SK-N-SH (cell line): ENCODE data around the gene KSR2. TPM values are rescaled to one million over a fixed set of nuclear protein-coding genes. Genes with fewer than 3 reads are reported as not detected.
A peak's percentile ranks its signal among the peaks of the same experiment; 100 is the strongest.

Source experiments
- CTCF ChIA-PET: fragments of 300-600, 350-600 bp; formaldehyde crosslinking; extraction: SDS; loops from one replicate; lab custom pipeline; 2021; lab: Yijun Ruan, JAX
- POLR2A ChIA-PET: fragments of 350-600 bp; sonication (Branson Sonifier 250); formaldehyde crosslinking; extraction: SDS; loops from one replicate; lab custom pipeline; 2020; ENCODE audit warnings: antibody characterized with exemption, inconsistent platforms; lab: Yijun Ruan, JAX
- DNase-seq: peaks from one replicate; pipeline ENCODE4 v3.0.0; 2012
- H2AFZ ChIP-seq: fragments of 200-600 bp; sonication (generic); 2 replicates; pipeline ENCODE4 v1.8.1; 2016; ENCODE audit warnings: antibody characterized with exemption, mild to moderate bottlenecking, low read depth
- H3F3A ChIP-seq: fragments of 200-600 bp; sonication (generic); replicated peaks from 2 replicates; pipeline ENCODE3; 2016; ENCODE audit warnings: antibody characterized with exemption, mild to moderate bottlenecking; ENCODE audit not compliant: insufficient read depth
- H3K27ac ChIP-seq, 2 experiments: fragments of 200-500 bp in 1 of 2; fragments of 200-600 bp in 1 of 2; sonication (Bioruptor generic) in 1 of 2; sonication (generic), shearing (Covaris generic) in 1 of 2; 2 replicates each; pipeline versions ENCODE4 v1.5.1 to v1.6.1; 2014 to 2016; ENCODE audit warnings: low read depth in 2 of 2, inconsistent platforms in 1 of 2, low read length in 1 of 2, mild to moderate bottlenecking in 1 of 2, mixed read lengths in 1 of 2
- H3K27me3 ChIP-seq: fragments of 200-600 bp; sonication (generic), shearing (Covaris generic); 2 replicates; pipeline ENCODE4 v1.6.1; 2016; ENCODE audit warnings: mixed run types; ENCODE audit not compliant: insufficient read depth
- H3K36me3 ChIP-seq, 2 experiments: fragments of 200-500 bp in 1 of 2; fragments of 200-600 bp in 1 of 2; sonication (Bioruptor generic) in 1 of 2; sonication (generic) in 1 of 2; replicated peaks in 1 of 2; 2 replicates each; pipeline versions ENCODE3 to v1.5.1; 2014 to 2016; ENCODE audit warnings: low read length in 1 of 2, mild to moderate bottlenecking in 1 of 2; ENCODE audit not compliant: insufficient read depth in 2 of 2, control insufficient read depth in 1 of 2
- H3K4me1 ChIP-seq, 2 experiments: fragments of 200-500 bp in 1 of 2; fragments of 200-600 bp in 1 of 2; sonication (Bioruptor generic) in 1 of 2; sonication (generic), shearing (Covaris generic) in 1 of 2; 2 replicates each; pipeline versions ENCODE4 v1.5.1 to v1.6.1; 2014 to 2016; ENCODE audit warnings: low read depth in 1 of 2, low read length in 1 of 2, mixed run types in 1 of 2; ENCODE audit not compliant: insufficient read depth in 2 of 2, control insufficient read depth in 1 of 2
- H3K4me2 ChIP-seq: fragments of 200-600 bp; sonication (generic), shearing (Covaris generic); 2 replicates; pipeline ENCODE4 v1.6.1; 2017; ENCODE audit warnings: mixed run types
- H3K4me3 ChIP-seq, 2 experiments: fragments of 200-500 bp in 1 of 2; fragments of 200-600 bp in 1 of 2; sonication (Bioruptor generic) in 1 of 2; sonication (generic), shearing (Covaris generic) in 1 of 2; 2 replicates each; pipeline versions ENCODE4 v1.5.1 to v1.8.1; 2014 to 2016; ENCODE audit warnings: low read depth in 2 of 2, inconsistent platforms in 1 of 2, low read length in 1 of 2, mild to moderate bottlenecking in 1 of 2, mixed read lengths in 1 of 2, moderate library complexity in 1 of 2
- H3K79me2 ChIP-seq: fragments of 200-600 bp; sonication (generic); 2 replicates; pipeline ENCODE4 v1.8.1; 2017; ENCODE audit warnings: mild to moderate bottlenecking; ENCODE audit not compliant: insufficient read depth
- H3K9ac ChIP-seq: fragments of 200-600 bp; sonication (generic); 2 replicates; pipeline ENCODE4 v1.6.1; 2017; ENCODE audit warnings: mixed run types
- H3K9me2 ChIP-seq: fragments of 200-600 bp; sonication (generic); 2 replicates; pipeline ENCODE4 v1.6.1; 2017; ENCODE audit warnings: mixed run types
- H3K9me3 ChIP-seq: fragments of 200-600 bp; sonication (generic); 2 replicates; pipeline ENCODE4 v1.6.1; 2017; ENCODE audit warnings: mixed run types, mild to moderate bottlenecking, moderate library complexity
- H4K20me1 ChIP-seq: fragments of 200-600 bp; sonication (generic); 2 replicates; pipeline ENCODE4 v1.6.1; 2017; ENCODE audit warnings: mild to moderate bottlenecking, mixed run types; ENCODE audit not compliant: insufficient read depth
- CHD2 ChIP-seq: fragments of 150-350 bp; IDR thresholded peaks from 2 replicates; pipeline ENCODE4 v1.6.1; 2018; ENCODE audit warnings: low read length; ENCODE audit not compliant: partially characterized antibody
- ELF1 ChIP-seq: IDR thresholded peaks from 2 replicates; pipeline ENCODE4 v1.4.0; 2012
- EP300 ChIP-seq, 2 experiments: IDR thresholded peaks; 2 replicates each; pipeline versions ENCODE4 v1.4.0 to v1.6.1; 2012; ENCODE audit warnings: borderline replicate concordance in 1 of 2, low read depth in 1 of 2, low read length in 1 of 2
- EZH2phosphoT487 ChIP-seq: fragments of 200-600 bp; sonication (generic); IDR thresholded peaks from 2 replicates; pipeline ENCODE4 v1.6.1; 2017; ENCODE audit warnings: low read depth, mixed run types, mild to moderate bottlenecking, antibody characterized with exemption, moderate library complexity, borderline replicate concordance
- FOSL2 ChIP-seq: IDR thresholded peaks from 2 replicates; pipeline ENCODE4 v1.4.0; 2012; ENCODE audit warnings: low read depth, mild to moderate bottlenecking, moderate library complexity, borderline replicate concordance
- FOXJ3 ChIP-seq: sonication (generic); formaldehyde crosslinking; IDR thresholded peaks from 2 replicates; pipeline ENCODE4 v1.5.1; 2020; ENCODE audit warnings: mild to moderate bottlenecking, missing genetic modification reagents
- FOXM1 ChIP-seq: IDR thresholded peaks from 2 replicates; pipeline ENCODE4 v1.4.0; 2012; ENCODE audit warnings: low read depth, mild to moderate bottlenecking
- JUND ChIP-seq: IDR thresholded peaks from 2 replicates; pipeline ENCODE4 v1.4.0; 2012
- MEF2A ChIP-seq: IDR thresholded peaks from 2 replicates; pipeline ENCODE4 v1.4.0; 2012; ENCODE audit warnings: low read depth, borderline replicate concordance
- MXI1 ChIP-seq: IDR thresholded peaks from 2 replicates; pipeline ENCODE4 v1.6.1; 2012; ENCODE audit warnings: mild to moderate bottlenecking, low read depth, low read length, improper control_type of control experiment
- NFIC ChIP-seq: IDR thresholded peaks from 2 replicates; pipeline ENCODE4 v1.4.0; 2012; ENCODE audit warnings: borderline replicate concordance
- NRF1 ChIP-seq: IDR thresholded peaks from 2 replicates; pipeline ENCODE4 v1.6.1; 2012; ENCODE audit warnings: low read depth, mild to moderate bottlenecking, low read length
- POLR2AphosphoS5 ChIP-seq: IDR thresholded peaks from 2 replicates; pipeline ENCODE4 v1.6.1; 2012; ENCODE audit warnings: low read depth, low read length
- RAD21 ChIP-seq: IDR thresholded peaks from 2 replicates; pipeline ENCODE4 v1.6.1; 2012; ENCODE audit warnings: mild to moderate bottlenecking, low read length
- RCOR1 ChIP-seq: fragments of 150-350 bp; IDR thresholded peaks from 2 replicates; pipeline ENCODE4 v1.6.1; 2017; ENCODE audit warnings: antibody characterized with exemption, low read length
- RFX5 ChIP-seq: IDR thresholded peaks from 2 replicates; pipeline ENCODE4 v1.6.1; 2012; ENCODE audit warnings: mild to moderate bottlenecking, improper control_type of control experiment, low read length
- SIN3A ChIP-seq: IDR thresholded peaks from 2 replicates; pipeline ENCODE4 v1.6.1; 2012; ENCODE audit warnings: low read depth, mild to moderate bottlenecking, low read length, moderate library complexity, borderline replicate concordance
- TAF1 ChIP-seq: IDR thresholded peaks from 2 replicates; pipeline ENCODE4 v1.6.1; 2012; ENCODE audit warnings: low read depth, mild to moderate bottlenecking, low read length, moderate library complexity, borderline replicate concordance
- TCF12 ChIP-seq: IDR thresholded peaks from 2 replicates; pipeline ENCODE4 v1.4.0; 2012
- TEAD4 ChIP-seq: IDR thresholded peaks from 2 replicates; pipeline ENCODE4 v1.4.0; 2012; ENCODE audit warnings: mild to moderate bottlenecking, borderline replicate concordance; ENCODE audit not compliant: insufficient read depth
- YY1 ChIP-seq: IDR thresholded peaks from 2 replicates; pipeline ENCODE4 v1.4.0; 2012; ENCODE audit warnings: low read depth, mild to moderate bottlenecking
- WGBS: methylation state at CpG from one replicate; pipeline ENCODE4 v1.1.6; 2017; ENCODE audit warnings: low lambda C conversion rate; 5-methylcytosine and 5-hydroxymethylcytosine counted together
- polyA plus RNA-seq, 3 experiments: library from polyadenylated mRNA; depleted of rRNA; stranded (reverse); fragments of >200 nt; gene quantifications; 2 replicates each; pipeline ENCODE4 v1.2.3, GENCODE V29; 2012
- TF ChIP-seq, protein P1 (sequence below): IDR thresholded peaks from 2 replicates; pipeline ENCODE4; 2012
- TF ChIP-seq, protein P2 (sequence below): IDR thresholded peaks from 2 replicates; pipeline ENCODE4 v1.4.0; 2012; ENCODE audit warnings: low read depth, borderline replicate concordance
- TF ChIP-seq, protein P3 (sequence below): IDR thresholded peaks from 2 replicates; pipeline ENCODE4 v1.6.1; 2012; ENCODE audit warnings: mild to moderate bottlenecking, low read depth, low read length, moderate library complexity
- TF ChIP-seq, protein P4 (sequence below): IDR thresholded peaks from 2 replicates; pipeline ENCODE4 v1.4.0; 2012; ENCODE audit warnings: low read depth
- TF ChIP-seq, protein P5 (sequence below): fragments of 200-600 bp; sonication (generic); IDR thresholded peaks from 2 replicates; pipeline ENCODE4 v1.6.1; 2017; ENCODE audit warnings: antibody characterized with exemption, mild to moderate bottlenecking, moderate library complexity

Gene KSR2
- polyA plus RNA-seq, 1 of the 3 experiments (the other 2 are of a cell fraction): 0.12 TPM

DNA sequence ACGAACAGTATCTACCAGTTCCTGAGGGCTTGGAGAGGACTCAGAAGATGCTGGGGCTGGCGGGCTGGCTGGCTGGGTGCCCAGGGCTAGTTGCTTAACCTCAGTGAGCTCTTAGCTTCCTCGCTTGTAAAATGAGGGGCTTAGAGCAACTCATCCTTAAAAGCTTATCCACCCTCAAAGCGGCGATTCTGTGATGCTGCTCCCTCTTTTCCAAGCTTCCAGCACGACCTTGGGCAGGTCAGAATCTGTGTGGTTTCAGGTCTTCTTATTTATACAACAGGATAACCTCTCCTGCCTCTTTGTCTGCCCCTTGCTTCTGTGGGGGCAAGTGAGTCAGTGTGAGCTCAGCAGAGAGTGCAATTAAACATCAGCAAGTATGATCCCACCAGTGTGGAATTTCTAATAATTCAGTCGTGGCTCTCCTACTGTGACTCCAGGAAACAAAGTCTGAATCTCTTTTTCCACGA lies 281.8 kb downstream of the KSR2 start:
- Histone ChIP-seq H3K4me2 (peak overlapping the region; percentile 70), H3K4me3 (peak overlapping the region; percentile 29 to 54; a peak in 3 of 4 replicates), H3K4me1 (peaks cover 32 to 44% of the 10 kb centered on the region in 2 experiments), H3K9me2 (no peaks in the 10 kb centered on the region), H3F3A (peaks cover 41% of the 10 kb centered on the region), H4K20me1 (no peaks in the 10 kb centered on the region), H3K36me3 (no peaks in the 10 kb centered on the region), H3K9ac (peak overlapping the region; percentile 75; the same call in 1 of the 2 replicates), H3K79me2 (no peaks in the 10 kb centered on the region), H3K27me3 (no peaks in the 10 kb centered on the region), H2AFZ (0 out of 2 replicates have a peak overlapping the region, but pooled peaks have one; percentile 19), H3K27ac (peak overlapping the region; percentile 94 to 97), H3K9me3 (no peaks in the 10 kb centered on the region)
- ChIA-PET POLR2A (no interaction called here), CTCF (interaction anchor here (1.4 to 2.2 kb wide), 2 partner anchors 19 to 170 kb away, joined by 4 to 9 read pairs; no protein-coding TSS in a partner anchor)
- 9% methylated on average over 8 of the region's 8 CpGs for WGBS
- peak; percentile 23 for DNase-seq
- TF ChIP-seq MEF2A: peak; percentile 28; the same call in 1 of the 2 replicates
- TF ChIP-seq NFIC: peak; percentile 72
- no peak for TF ChIP-seq FOXM1
- TF ChIP-seq RFX5: no peak
- TF ChIP-seq EZH2phosphoT487: no peak
- TF ChIP-seq, protein P1, sequence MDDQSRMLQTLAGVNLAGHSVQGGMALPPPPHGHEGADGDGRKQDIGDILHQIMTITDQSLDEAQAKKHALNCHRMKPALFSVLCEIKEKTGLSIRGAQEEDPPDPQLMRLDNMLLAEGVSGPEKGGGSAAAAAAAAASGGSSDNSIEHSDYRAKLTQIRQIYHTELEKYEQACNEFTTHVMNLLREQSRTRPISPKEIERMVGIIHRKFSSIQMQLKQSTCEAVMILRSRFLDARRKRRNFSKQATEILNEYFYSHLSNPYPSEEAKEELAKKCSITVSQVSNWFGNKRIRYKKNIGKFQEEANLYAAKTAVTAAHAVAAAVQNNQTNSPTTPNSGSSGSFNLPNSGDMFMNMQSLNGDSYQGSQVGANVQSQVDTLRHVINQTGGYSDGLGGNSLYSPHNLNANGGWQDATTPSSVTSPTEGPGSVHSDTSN: peak; percentile 81
- no peak for TF ChIP-seq YY1
- TF ChIP-seq CHD2: no peak
- TF ChIP-seq, protein P2, sequence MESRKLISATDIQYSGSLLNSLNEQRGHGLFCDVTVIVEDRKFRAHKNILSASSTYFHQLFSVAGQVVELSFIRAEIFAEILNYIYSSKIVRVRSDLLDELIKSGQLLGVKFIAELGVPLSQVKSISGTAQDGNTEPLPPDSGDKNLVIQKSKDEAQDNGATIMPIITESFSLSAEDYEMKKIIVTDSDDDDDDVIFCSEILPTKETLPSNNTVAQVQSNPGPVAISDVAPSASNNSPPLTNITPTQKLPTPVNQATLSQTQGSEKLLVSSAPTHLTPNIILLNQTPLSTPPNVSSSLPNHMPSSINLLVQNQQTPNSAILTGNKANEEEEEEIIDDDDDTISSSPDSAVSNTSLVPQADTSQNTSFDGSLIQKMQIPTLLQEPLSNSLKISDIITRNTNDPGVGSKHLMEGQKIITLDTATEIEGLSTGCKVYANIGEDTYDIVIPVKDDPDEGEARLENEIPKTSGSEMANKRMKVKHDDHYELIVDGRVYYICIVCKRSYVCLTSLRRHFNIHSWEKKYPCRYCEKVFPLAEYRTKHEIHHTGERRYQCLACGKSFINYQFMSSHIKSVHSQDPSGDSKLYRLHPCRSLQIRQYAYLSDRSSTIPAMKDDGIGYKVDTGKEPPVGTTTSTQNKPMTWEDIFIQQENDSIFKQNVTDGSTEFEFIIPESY: peak; percentile 82; the same call in 1 of the 2 replicates
- no peak for TF ChIP-seq NRF1
- TF ChIP-seq FOSL2: peak; percentile 96
- TF ChIP-seq TCF12: peak; percentile 88
- TF ChIP-seq RAD21: no peak
- TF ChIP-seq, protein P3, sequence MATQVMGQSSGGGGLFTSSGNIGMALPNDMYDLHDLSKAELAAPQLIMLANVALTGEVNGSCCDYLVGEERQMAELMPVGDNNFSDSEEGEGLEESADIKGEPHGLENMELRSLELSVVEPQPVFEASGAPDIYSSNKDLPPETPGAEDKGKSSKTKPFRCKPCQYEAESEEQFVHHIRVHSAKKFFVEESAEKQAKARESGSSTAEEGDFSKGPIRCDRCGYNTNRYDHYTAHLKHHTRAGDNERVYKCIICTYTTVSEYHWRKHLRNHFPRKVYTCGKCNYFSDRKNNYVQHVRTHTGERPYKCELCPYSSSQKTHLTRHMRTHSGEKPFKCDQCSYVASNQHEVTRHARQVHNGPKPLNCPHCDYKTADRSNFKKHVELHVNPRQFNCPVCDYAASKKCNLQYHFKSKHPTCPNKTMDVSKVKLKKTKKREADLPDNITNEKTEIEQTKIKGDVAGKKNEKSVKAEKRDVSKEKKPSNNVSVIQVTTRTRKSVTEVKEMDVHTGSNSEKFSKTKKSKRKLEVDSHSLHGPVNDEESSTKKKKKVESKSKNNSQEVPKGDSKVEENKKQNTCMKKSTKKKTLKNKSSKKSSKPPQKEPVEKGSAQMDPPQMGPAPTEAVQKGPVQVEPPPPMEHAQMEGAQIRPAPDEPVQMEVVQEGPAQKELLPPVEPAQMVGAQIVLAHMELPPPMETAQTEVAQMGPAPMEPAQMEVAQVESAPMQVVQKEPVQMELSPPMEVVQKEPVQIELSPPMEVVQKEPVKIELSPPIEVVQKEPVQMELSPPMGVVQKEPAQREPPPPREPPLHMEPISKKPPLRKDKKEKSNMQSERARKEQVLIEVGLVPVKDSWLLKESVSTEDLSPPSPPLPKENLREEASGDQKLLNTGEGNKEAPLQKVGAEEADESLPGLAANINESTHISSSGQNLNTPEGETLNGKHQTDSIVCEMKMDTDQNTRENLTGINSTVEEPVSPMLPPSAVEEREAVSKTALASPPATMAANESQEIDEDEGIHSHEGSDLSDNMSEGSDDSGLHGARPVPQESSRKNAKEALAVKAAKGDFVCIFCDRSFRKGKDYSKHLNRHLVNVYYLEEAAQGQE: peak; percentile 43; the same call in 1 of the 2 replicates
- TF ChIP-seq POLR2AphosphoS5: peak; percentile 29; the same call in 1 of the 2 replicates
- TF ChIP-seq MXI1: no peak
- TF ChIP-seq EP300 (IDR thresholded peaks at IDR 0.05; ENCODE audit: borderline replicate concordance in 1 of 2, low read depth in 1 of 2, low read length in 1 of 2): peak in 1 of 2 experiments; percentile 92; a peak in 2 of 4 replicates
- TF ChIP-seq, protein P4, sequence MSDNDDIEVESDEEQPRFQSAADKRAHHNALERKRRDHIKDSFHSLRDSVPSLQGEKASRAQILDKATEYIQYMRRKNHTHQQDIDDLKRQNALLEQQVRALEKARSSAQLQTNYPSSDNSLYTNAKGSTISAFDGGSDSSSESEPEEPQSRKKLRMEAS: peak; percentile 57
- peak; percentile 94 for TF ChIP-seq JUND
- TF ChIP-seq RCOR1: no peak
- no peak for TF ChIP-seq FOXJ3 (CRISPR knock-in tag)
- TF ChIP-seq ELF1: no peak; the same call in 1 of the 2 replicates
- TF ChIP-seq SIN3A: no peak
- peak; percentile 71; the same call in 1 of the 2 replicates for TF ChIP-seq TEAD4
- 0 out of 2 replicates have a peak, but pooled peaks have one; percentile 35 for TF ChIP-seq TAF1
- TF ChIP-seq, protein P5, sequence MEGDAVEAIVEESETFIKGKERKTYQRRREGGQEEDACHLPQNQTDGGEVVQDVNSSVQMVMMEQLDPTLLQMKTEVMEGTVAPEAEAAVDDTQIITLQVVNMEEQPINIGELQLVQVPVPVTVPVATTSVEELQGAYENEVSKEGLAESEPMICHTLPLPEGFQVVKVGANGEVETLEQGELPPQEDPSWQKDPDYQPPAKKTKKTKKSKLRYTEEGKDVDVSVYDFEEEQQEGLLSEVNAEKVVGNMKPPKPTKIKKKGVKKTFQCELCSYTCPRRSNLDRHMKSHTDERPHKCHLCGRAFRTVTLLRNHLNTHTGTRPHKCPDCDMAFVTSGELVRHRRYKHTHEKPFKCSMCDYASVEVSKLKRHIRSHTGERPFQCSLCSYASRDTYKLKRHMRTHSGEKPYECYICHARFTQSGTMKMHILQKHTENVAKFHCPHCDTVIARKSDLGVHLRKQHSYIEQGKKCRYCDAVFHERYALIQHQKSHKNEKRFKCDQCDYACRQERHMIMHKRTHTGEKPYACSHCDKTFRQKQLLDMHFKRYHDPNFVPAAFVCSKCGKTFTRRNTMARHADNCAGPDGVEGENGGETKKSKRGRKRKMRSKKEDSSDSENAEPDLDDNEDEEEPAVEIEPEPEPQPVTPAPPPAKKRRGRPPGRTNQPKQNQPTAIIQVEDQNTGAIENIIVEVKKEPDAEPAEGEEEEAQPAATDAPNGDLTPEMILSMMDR: no peak
